GM23338 (cell line): Measurements from ENCODE around the gene SLC2A9. TPM values are rescaled to one million over a fixed set of nuclear protein-coding genes. Genes with fewer than 3 reads are reported as not detected.

Source experiments
- ATAC-seq: fragments of 200-7000 bp; cut with Tn5 transposase; 3 replicates; pipeline ENCODE4 v1.9.1; 2020
- DNase-seq: peaks from one replicate; pipeline ENCODE4 v3.0.0-alpha.2; 2015; ENCODE audit warnings: low spot score
- H2AFZ ChIP-seq: fragments of 200-600 bp; sonication (generic); 2 replicates; pipeline ENCODE4 v1.8.0; 2016; ENCODE audit warnings: antibody characterized with exemption, mild to moderate bottlenecking, moderate library complexity
- H3F3A ChIP-seq: fragments of 200-600 bp; sonication (generic); replicated peaks from 2 replicates; pipeline ENCODE4 v1.8.0; 2017; ENCODE audit warnings: antibody characterized with exemption, mixed run types, low read depth
- H3K27ac ChIP-seq: fragments of 200-600 bp; sonication (generic); 2 replicates; pipeline ENCODE4 v1.6.1; 2016; ENCODE audit warnings: low read depth
- H3K27me3 ChIP-seq: fragments of 200-600 bp; sonication (generic); 2 replicates; pipeline ENCODE4 v1.8.0; 2016; ENCODE audit warnings: mild to moderate bottlenecking, mixed run types, moderate library complexity; ENCODE audit not compliant: insufficient read depth
- H3K36me3 ChIP-seq: fragments of 200-600 bp; sonication (generic); 2 replicates; pipeline ENCODE4 v1.8.0; 2016; ENCODE audit warnings: mild to moderate bottlenecking; ENCODE audit not compliant: insufficient read depth
- H3K4me1 ChIP-seq: fragments of 200-600 bp; sonication (generic); 2 replicates; pipeline ENCODE4 v1.8.0; 2016; ENCODE audit warnings: mild to moderate bottlenecking, moderate library complexity; ENCODE audit not compliant: insufficient read depth
- H3K4me2 ChIP-seq: fragments of 200-600 bp; sonication (generic); 2 replicates; pipeline ENCODE4 v1.7.1; 2017; ENCODE audit warnings: mixed run types
- H3K4me3 ChIP-seq: fragments of 200-600 bp; sonication (generic); 2 replicates; pipeline ENCODE4 v1.6.1; 2016; ENCODE audit warnings: mixed run types
- H3K79me2 ChIP-seq: fragments of 200-600 bp; sonication (generic); replicated peaks from 2 replicates; pipeline ENCODE4 v1.8.0; 2017; ENCODE audit warnings: mild to moderate bottlenecking; ENCODE audit not compliant: insufficient read depth
- H3K9me2 ChIP-seq: fragments of 200-600 bp; sonication (generic); 2 replicates; pipeline ENCODE4 v1.8.0; 2017; ENCODE audit not compliant: insufficient read depth
- H4K20me1 ChIP-seq: fragments of 200-600 bp; sonication (generic); replicated peaks from 2 replicates; pipeline ENCODE4 v1.8.0; 2017; ENCODE audit warnings: mild to moderate bottlenecking; ENCODE audit not compliant: insufficient read depth
- H3K27ac Mint-ChIP-seq: 2 replicates; pipeline ENCODE4 v1.8.0; 2020; ENCODE audit warnings: inconsistent platforms, mild to moderate bottlenecking, moderate library complexity, mixed read lengths
- H3K27me3 Mint-ChIP-seq: 3 replicates; pipeline ENCODE4 v1.8.0; 2022; ENCODE audit warnings: low read depth, mild to moderate bottlenecking, moderate library complexity, mixed read lengths, inconsistent platforms; ENCODE audit not compliant: insufficient read depth, poor library complexity
- H3K36me3 Mint-ChIP-seq: 3 replicates; pipeline ENCODE4 v1.8.0; 2021; ENCODE audit warnings: low read depth, mild to moderate bottlenecking, inconsistent platforms, moderate library complexity, mixed read lengths
- H3K4me1 Mint-ChIP-seq: 3 replicates; pipeline ENCODE4 v1.8.0; 2020; ENCODE audit warnings: mild to moderate bottlenecking, inconsistent platforms, mixed read lengths
- H3K4me3 Mint-ChIP-seq: 3 replicates; pipeline ENCODE4 v1.8.0; 2021; ENCODE audit warnings: moderate library complexity, mild to moderate bottlenecking, inconsistent platforms, mixed read lengths
- H3K9me3 Mint-ChIP-seq: 3 replicates; pipeline ENCODE4 v1.8.0; 2020; ENCODE audit warnings: moderate library complexity, mild to moderate bottlenecking, inconsistent platforms, mixed read lengths
- CREB1 ChIP-seq: fragments of 250-450 bp; sonication (Bioruptor Pico); IDR thresholded peaks from 2 replicates; pipeline ENCODE4 v1.5.0; 2020; ENCODE audit warnings: low read depth, mild to moderate bottlenecking, moderate library complexity
- CTCF ChIP-seq, 2 experiments: fragments of 200-600 bp in 1 of 2; sonication (generic) in 1 of 2; conservative IDR thresholded peaks; 2 replicates each; pipeline versions ENCODE4 v1.5.1 to v1.6.1; 2016 to 2017; ENCODE audit warnings: antibody characterized with exemption in 2 of 2, low read depth in 2 of 2, mild to moderate bottlenecking in 2 of 2, moderate library complexity in 1 of 2
- ETS1 ChIP-seq: IDR thresholded peaks from 2 replicates; pipeline ENCODE4 v1.6.1; 2016; ENCODE audit warnings: antibody characterized with exemption
- EZH2 ChIP-seq: fragments of 200-600 bp; sonication (generic); IDR thresholded peaks from one replicate; pipeline ENCODE4 v1.8.0; 2017; ENCODE audit warnings: antibody characterized with exemption, mild to moderate bottlenecking, low read depth; ENCODE audit not compliant: unreplicated experiment
- EZH2phosphoT487 ChIP-seq: fragments of 200-600 bp; sonication (generic); IDR thresholded peaks from one replicate; pipeline ENCODE4 v1.8.1; 2018; ENCODE audit warnings: antibody characterized with exemption; ENCODE audit not compliant: unreplicated experiment
- JUNB ChIP-seq: IDR thresholded peaks from one replicate; pipeline ENCODE4 v1.6.1; 2016; ENCODE audit warnings: antibody characterized with exemption; ENCODE audit not compliant: unreplicated experiment
- NANOG ChIP-seq: IDR thresholded peaks from 2 replicates; pipeline ENCODE4 v1.6.1; 2016; ENCODE audit warnings: antibody characterized with exemption, borderline replicate concordance
- POLR2AphosphoS5 ChIP-seq: IDR thresholded peaks from 2 replicates; pipeline ENCODE4 v1.6.1; 2016; ENCODE audit warnings: antibody characterized with exemption, low read depth
- REST ChIP-seq: IDR thresholded peaks from one replicate; pipeline ENCODE4 v1.6.1; 2018; ENCODE audit warnings: antibody characterized with exemption; ENCODE audit not compliant: unreplicated experiment
- STAT1 ChIP-seq: IDR thresholded peaks from one replicate; pipeline ENCODE4 v1.6.1; 2016; ENCODE audit warnings: antibody characterized with exemption; ENCODE audit not compliant: unreplicated experiment
- ZNF114 ChIP-seq: fragments of 250-450 bp; sonication (Bioruptor Pico); IDR thresholded peaks from 2 replicates; pipeline ENCODE4 v1.5.0; 2020; ENCODE audit warnings: mild to moderate bottlenecking, moderate library complexity
- ZNF331 ChIP-seq: fragments of 250-450 bp; sonication (Bioruptor Pico); IDR thresholded peaks from 2 replicates; pipeline ENCODE4 v1.5.0; 2020; ENCODE audit warnings: low read depth, mild to moderate bottlenecking, moderate library complexity
- ZNF462 ChIP-seq: fragments of 250-450 bp; sonication (Bioruptor Pico); IDR thresholded peaks from 2 replicates; pipeline ENCODE4 v1.5.0; 2020; ENCODE audit warnings: mild to moderate bottlenecking, moderate library complexity
- polyA plus RNA-seq: library from polyadenylated mRNA; unstranded; fragments of >200 nt; fragmentation: Nextera tagmentation; extraction: Ambion mirVana; gene quantifications from 2 replicates; pipeline ENCODE4 v1.2.1, GENCODE V29; 2016
- total RNA-seq: library from RNA; depleted of rRNA; stranded (reverse); fragments of >200 nt; shearing (Covaris generic); gene quantifications from 2 replicates; pipeline ENCODE4 v1.2.3, GENCODE V29; 2014

Gene SLC2A9
- total and polyA plus RNA-seq, 2 experiments from 2014 or later = 0.21 to 0.40 TPM

GRCh38 chr4:9968472-9968871 lies 52.8 kb downstream of the SLC2A9 start:
- Histone ChIP-seq H3K9me2 (no peaks in the 10 kb centered on the region), H3K27me3 (no peaks in the 10 kb centered on the region), H3K4me3 (no peak overlapping the region), H3F3A (no peaks in the 10 kb centered on the region), H3K36me3 (no peaks in the 10 kb centered on the region), H3K4me2 (no peak overlapping the region), H3K27ac (no peak overlapping the region), H3K4me1 (no peaks in the 10 kb centered on the region), H3K79me2 (no peaks in the 10 kb centered on the region), H4K20me1 (no peaks in the 10 kb centered on the region), H2AFZ (no peak overlapping the region)
- H3K4me1 Mint-ChIP-seq = peaks cover 11% of the 10 kb centered on the region
- TF ChIP-seq EZH2 = no peak
- no peak for TF ChIP-seq CTCF (conservative IDR thresholded peaks at IDR 0.05; ENCODE audit: low read depth in 2 of 2)
- no peak for TF ChIP-seq ZNF114 (CRISPR knock-in tag)
- no peak for TF ChIP-seq CREB1
- TF ChIP-seq STAT1 = no peak
- no peak for TF ChIP-seq EZH2phosphoT487
- TF ChIP-seq REST = no peak
- no peak for TF ChIP-seq ETS1
- TF ChIP-seq ZNF331 (CRISPR knock-in tag) = no peak
- TF ChIP-seq ZNF462 (CRISPR knock-in tag) = no peak
- TF ChIP-seq JUNB = no peak
- TF ChIP-seq NANOG = no peak
- no peak for TF ChIP-seq POLR2AphosphoS5
- H3K27me3 Mint-ChIP-seq = peaks cover 2% of the 10 kb centered on the region
- no peak for ATAC-seq
- H3K9me3 Mint-ChIP-seq = peaks cover 16% of the 10 kb centered on the region; the same call in 2 of the 3 replicates
- no peak for DNase-seq
- H3K36me3 Mint-ChIP-seq = no peaks in the 10 kb centered on the region; the same call in 2 of the 3 replicates
- H3K4me3 Mint-ChIP-seq = no peak overlapping the region
- no peak overlapping the region for H3K27ac Mint-ChIP-seq
